Prostate gland (tissue), 2 donors: ENCODE results near the gene CNPY2.

Experiments
- CTCF ChIP-seq, 4 experiments: fragments of 200-600 bp in 2 of 4; fragments of 450-650 bp in 2 of 4; sonication (generic) in 2 of 4; IDR thresholded peaks; 1 replicate in 3 of 4; 2 replicates in 1 of 4; pipeline ENCODE4 v1.5.1; 2016 to 2019; ENCODE audit warnings: antibody characterized with exemption in 4 of 4, mild to moderate bottlenecking in 2 of 4, moderate library complexity in 2 of 4
- POLR2A ChIP-seq: fragments of 450-650 bp; IDR thresholded peaks from one replicate; pipeline ENCODE4 v1.6.1; 2016; ENCODE audit warnings: antibody characterized with exemption, mild to moderate bottlenecking

- TF ChIP-seq POLR2A = no peak
- no peak for TF ChIP-seq CTCF (IDR thresholded peaks at IDR 0.05)
Measured at GRCh38 chr12:56336361-56337167, 20.8 kb upstream of the CNPY2 start.
